Memory B cell (primary cell): ENCODE results near the gene COL19A1.

Source experiments
- ATAC-seq: fragments of 150-1000 bp; cut with Tn5 transposase; 2 replicates; pipeline ENCODE4 v1.10.0; 2021; ENCODE audit warnings: low read depth, mild to moderate bottlenecking, moderate library complexity
- DNase-seq, 2 donors: peaks; one replicate each; pipeline ENCODE4 v3.0.0; 2022; ENCODE audit warnings: low spot score in 2 of 2
- H3K27ac Mint-ChIP-seq: one replicate; pipeline ENCODE4 v1.8.0; 2022; ENCODE audit warnings: mild to moderate bottlenecking, moderate library complexity, mixed read lengths
- H3K27me3 Mint-ChIP-seq: one replicate; pipeline ENCODE4 v1.8.0; 2022; ENCODE audit warnings: mixed read lengths
- H3K36me3 Mint-ChIP-seq: one replicate; pipeline ENCODE4 v1.8.0; 2022; ENCODE audit warnings: mild to moderate bottlenecking, mixed read lengths
- H3K4me1 Mint-ChIP-seq: one replicate; pipeline ENCODE4 v1.8.0; 2022; ENCODE audit warnings: mixed read lengths
- H3K4me3 Mint-ChIP-seq: one replicate; pipeline ENCODE4 v1.8.0; 2022; ENCODE audit warnings: mild to moderate bottlenecking, moderate library complexity, mixed read lengths
- H3K9me3 Mint-ChIP-seq: one replicate; pipeline ENCODE4 v1.8.0; 2022; ENCODE audit warnings: mixed read lengths

COL19A1 gene

DNA sequence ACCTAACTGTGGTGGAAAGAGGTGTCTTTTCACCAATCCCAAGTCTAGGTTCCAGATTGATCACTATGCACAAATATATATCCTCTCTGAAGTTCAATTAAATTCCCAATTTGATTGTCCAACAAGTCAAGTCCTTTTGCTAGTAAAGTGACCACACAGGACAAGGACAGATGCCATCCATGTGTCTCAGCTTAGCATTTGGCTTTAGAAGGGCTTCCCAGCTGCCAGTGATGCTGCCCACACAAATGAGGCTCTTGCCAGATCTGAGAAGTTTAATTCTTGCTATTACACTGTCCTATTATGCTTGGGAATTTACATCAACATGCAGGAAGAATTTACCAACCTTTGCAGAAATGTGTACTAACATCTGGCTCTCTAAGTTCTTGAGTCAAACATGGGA lies 328.1 kb downstream of the COL19A1 start:
- Mint-ChIP-seq H3K36me3 (peaks cover 38% of the 10 kb centered on the region), H3K9me3 (no peaks in the 10 kb centered on the region), H3K4me3 (no peak overlapping the region), H3K4me1 (peaks cover 2% of the 10 kb centered on the region), H3K27ac (no peak overlapping the region), H3K27me3 (no peaks in the 10 kb centered on the region)
- no peak for ATAC-seq
- no peak for DNase-seq

DNA sequence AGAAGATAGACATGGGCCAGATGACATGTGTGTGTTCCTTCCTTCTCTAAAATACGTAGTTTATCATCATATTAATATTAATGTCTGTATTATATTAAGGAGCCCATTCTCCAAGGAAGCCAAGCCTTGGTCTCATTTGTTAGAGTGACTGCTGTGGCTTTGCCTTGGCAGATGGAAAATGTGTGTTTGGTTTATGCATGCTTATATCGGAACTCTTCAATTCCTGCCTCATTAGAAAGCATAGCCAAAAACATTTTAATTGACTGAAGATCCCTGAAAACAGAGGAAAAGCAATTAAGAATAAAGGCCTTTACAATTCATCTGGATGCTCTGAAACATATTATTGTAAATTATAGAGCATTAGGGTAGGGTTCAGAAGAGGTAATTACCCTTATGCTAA lies 330.2 kb downstream of the COL19A1 start:
- ATAC-seq (no peak), DNase-seq (no peak)
- Mint-ChIP-seq H3K27ac (no peak overlapping the region), H3K9me3 (no peaks in the 10 kb centered on the region), H3K4me1 (peaks cover 2% of the 10 kb centered on the region), H3K27me3 (no peaks in the 10 kb centered on the region), H3K36me3 (peaks cover 31% of the 10 kb centered on the region), H3K4me3 (no peak overlapping the region)

DNA sequence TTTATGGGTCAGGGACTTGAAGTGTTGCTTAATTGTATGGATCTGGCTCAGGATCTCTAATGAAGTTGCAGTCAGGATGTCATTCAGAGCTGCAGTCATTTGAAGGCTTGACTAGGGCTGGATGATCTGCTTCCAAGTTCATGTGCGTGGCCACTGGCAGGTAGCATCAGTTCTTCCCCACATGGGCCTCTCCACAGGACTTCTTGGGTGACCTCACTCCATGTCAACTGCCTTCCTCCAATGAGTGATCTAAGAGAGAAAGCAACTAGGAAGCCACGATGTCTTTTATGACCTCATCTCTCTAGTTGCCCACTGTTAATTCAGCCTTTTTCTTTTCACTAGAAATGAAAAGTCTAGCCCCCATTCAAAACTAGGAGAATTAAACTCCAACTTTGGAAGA lies 332.4 kb downstream of the COL19A1 start:
- Mint-ChIP-seq H3K4me1 (no peaks in the 10 kb centered on the region), H3K27me3 (no peaks in the 10 kb centered on the region), H3K27ac (no peak overlapping the region), H3K36me3 (peaks cover 18% of the 10 kb centered on the region), H3K9me3 (no peaks in the 10 kb centered on the region), H3K4me3 (no peak overlapping the region)
- DNase-seq (no peak), ATAC-seq (no peak)

DNA sequence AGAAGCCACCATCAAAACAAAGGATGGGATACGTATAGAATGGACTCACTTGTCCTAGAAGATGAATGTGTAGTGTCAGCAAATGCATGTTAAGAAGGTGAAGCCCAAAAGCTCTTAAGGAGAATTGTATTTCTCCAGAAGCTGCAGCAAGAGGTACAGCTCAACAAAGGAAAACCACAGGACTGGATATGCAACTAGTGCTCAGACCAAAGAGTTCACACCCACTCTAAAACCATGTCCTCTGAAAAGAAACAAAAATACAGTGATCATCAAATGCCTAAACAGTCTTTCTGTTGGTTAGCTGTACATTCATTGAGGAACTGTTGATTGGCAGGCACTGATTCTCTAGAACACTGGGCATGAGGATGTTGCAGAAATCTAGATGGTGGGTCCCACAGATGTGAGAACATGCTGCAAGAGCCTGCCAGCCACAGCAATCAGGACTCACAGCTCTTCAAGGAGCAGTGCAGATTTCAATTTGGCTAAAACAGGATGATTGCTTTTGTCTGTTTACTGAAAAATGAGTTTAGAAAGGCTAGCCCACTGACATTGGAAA lies 342.0 kb downstream of the COL19A1 start:
- no peaks in the 10 kb centered on the region for H3K27me3 Mint-ChIP-seq
- H3K27ac Mint-ChIP-seq, result no peak overlapping the region
- DNase-seq (no peak), ATAC-seq (no peak)
- peaks cover 10% of the 10 kb centered on the region for H3K36me3 Mint-ChIP-seq
- H3K4me1 Mint-ChIP-seq, result no peaks in the 10 kb centered on the region
- no peak overlapping the region for H3K4me3 Mint-ChIP-seq
- no peaks in the 10 kb centered on the region for H3K9me3 Mint-ChIP-seq

DNA sequence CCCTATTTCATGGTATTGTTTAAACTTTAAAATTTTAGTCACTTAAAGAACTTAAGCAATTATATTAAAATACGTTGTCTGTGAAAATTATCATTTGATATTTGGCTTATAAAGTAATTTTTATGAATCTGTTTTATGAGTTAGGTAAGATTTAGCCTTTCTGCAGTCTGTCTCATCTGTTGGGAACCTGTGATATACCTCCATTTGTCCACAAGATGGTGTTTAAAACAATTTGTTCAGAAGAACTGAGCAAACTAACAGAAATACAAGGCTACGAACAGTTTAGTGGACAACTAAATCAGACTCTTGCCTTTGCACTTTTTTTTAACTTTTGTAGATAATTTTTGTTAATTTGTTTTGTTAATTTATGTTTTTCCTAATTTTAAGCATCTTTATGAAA lies 344.1 kb downstream of the COL19A1 start:
- no peak for DNase-seq
- H3K9me3 Mint-ChIP-seq, result no peaks in the 10 kb centered on the region
- no peak for ATAC-seq
- no peak overlapping the region for H3K27ac Mint-ChIP-seq
- no peak overlapping the region for H3K4me3 Mint-ChIP-seq
- peaks cover 10% of the 10 kb centered on the region for H3K36me3 Mint-ChIP-seq
- no peaks in the 10 kb centered on the region for H3K4me1 Mint-ChIP-seq
- no peaks in the 10 kb centered on the region for H3K27me3 Mint-ChIP-seq

DNA sequence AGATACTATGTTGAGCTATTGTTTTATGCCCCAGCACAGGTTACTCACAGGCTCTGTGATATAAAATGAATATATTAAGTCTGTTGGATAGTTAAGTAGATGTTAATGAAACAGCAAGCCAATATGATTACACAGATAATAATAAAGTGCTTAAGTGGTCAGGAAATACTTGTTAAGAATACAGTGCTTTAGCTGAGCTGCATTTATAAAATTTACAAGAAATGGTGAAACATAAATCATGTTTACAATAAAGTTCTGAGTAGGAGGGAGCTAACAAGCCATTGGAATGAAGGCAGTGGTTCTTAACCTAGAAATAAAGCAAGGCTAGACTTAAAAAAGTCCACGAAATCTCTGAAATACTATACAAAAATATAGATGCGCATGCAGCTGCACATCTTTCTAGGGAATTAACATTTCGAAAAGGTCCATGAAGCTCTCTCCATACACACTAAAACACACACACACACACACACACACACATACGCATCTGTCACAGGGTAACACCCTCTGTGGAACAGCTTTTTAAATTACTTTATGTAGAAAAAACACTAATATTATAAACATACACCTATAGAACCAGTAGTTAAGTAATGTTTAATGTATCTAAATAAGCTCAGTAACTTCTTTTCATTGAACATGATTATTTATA lies 349.2 kb downstream of the COL19A1 start:
- Mint-ChIP-seq H3K36me3 (no peaks in the 10 kb centered on the region), H3K4me3 (no peak overlapping the region), H3K9me3 (no peaks in the 10 kb centered on the region), H3K27ac (no peak overlapping the region), H3K27me3 (no peaks in the 10 kb centered on the region), H3K4me1 (no peaks in the 10 kb centered on the region)
- no peak for DNase-seq
- ATAC-seq, result no peak

DNA sequence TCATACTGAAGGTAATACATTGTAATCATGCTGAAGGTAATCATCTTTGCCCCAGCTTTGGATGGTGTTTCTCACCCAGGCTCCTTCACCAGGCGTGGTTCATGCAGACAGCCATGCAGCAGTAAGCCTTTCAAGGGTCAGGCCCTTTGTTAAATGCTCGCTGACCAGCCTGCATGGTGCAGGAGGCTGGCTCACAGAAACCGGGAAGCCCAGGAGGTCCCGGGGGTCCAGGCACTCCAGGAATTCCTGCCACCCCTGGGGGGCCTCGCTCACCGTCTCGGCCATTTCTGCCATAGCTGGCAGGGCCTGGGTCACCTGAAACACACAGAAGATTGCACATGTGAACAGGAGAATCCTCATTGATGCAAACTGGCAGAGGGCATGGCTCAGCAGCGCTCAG lies 350.4 kb downstream of the COL19A1 start:
- Mint-ChIP-seq H3K36me3 (no peaks in the 10 kb centered on the region), H3K9me3 (no peaks in the 10 kb centered on the region), H3K27ac (no peak overlapping the region), H3K4me1 (peaks cover 8% of the 10 kb centered on the region), H3K27me3 (peaks cover 3% of the 10 kb centered on the region), H3K4me3 (no peak overlapping the region)
- DNase-seq (no peak), ATAC-seq (no peak)

DNA sequence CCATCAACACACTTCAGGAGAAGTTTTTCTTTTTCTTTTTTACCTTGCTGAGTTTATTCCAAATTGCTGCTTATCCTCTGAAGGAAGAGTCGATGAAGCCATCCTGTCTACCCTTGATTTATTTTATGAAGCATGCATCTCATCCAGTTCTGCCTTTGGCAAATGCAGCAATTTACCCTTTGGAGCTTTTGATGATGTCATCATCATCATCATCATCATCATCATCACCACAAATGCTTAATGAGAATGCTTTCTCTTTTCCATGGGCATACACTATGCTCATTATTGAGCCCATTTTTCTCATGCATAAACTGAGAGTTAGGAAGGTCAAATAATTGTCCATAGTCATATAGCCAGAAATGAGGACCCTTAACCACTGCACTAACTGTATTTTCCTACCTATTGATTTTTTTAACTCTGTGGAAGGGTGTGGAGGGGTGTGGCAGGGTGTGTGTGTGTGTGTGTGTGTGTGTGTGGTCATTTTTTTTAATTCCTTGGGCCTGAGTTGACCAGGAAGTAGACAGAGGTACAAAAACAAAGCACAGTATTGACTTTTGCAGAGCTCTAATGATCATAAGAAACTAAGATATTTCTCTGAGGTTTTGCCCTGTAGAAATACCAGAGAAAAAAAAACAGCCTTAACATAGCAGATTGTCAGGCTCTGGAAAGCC lies 353.7 kb downstream of the COL19A1 start:
- DNase-seq, result no peak

DNA sequence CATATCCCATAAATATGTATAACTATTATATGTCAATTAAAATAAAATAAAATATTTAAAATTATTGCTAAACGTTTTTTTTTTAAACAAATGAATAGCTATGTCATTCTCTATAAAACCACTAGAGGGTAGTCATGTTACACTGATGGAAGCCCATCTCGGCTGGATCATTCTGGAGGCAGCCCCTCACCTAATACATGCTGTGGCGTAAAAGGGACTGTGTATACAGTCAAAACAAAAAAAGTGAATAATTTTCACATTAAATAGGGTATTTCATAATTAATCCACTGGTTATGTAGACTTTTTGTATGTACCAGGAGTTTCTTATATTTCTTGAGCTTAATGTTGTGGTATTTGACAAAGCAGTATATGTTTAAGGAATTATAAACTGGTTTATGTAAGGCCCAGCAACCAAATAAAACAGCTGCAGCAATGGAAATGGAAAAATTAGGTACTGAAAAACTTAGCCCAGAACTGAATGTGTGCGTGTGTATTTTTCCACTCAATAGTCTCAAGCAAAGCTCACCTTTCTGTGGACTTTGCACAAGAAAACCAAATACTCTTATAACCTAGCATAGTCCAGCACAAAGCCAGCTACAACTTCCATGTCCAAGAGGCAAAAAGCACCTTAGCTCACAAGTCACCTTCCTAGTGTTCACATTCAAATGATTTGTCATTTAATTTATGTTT lies 354.8 kb downstream of the COL19A1 start:
- Mint-ChIP-seq H3K36me3 (no peaks in the 10 kb centered on the region), H3K9me3 (no peaks in the 10 kb centered on the region), H3K4me1 (peaks cover 9% of the 10 kb centered on the region), H3K27me3 (peaks cover 5% of the 10 kb centered on the region), H3K4me3 (no peak overlapping the region), H3K27ac (no peak overlapping the region)
- ATAC-seq (peak; percentile 53), DNase-seq (peak in 1 of 2 donors; percentile 16)

More for the DNA sequence above, 353.7 kb downstream of the COL19A1 start:
- ATAC-seq, result no peak
- H3K4me3 Mint-ChIP-seq, result no peak overlapping the region
- no peaks in the 10 kb centered on the region for H3K36me3 Mint-ChIP-seq
- no peaks in the 10 kb centered on the region for H3K9me3 Mint-ChIP-seq
- H3K4me1 Mint-ChIP-seq, result peaks cover 9% of the 10 kb centered on the region
- H3K27ac Mint-ChIP-seq, result no peak overlapping the region
- H3K27me3 Mint-ChIP-seq, result peaks cover 5% of the 10 kb centered on the region

DNA sequence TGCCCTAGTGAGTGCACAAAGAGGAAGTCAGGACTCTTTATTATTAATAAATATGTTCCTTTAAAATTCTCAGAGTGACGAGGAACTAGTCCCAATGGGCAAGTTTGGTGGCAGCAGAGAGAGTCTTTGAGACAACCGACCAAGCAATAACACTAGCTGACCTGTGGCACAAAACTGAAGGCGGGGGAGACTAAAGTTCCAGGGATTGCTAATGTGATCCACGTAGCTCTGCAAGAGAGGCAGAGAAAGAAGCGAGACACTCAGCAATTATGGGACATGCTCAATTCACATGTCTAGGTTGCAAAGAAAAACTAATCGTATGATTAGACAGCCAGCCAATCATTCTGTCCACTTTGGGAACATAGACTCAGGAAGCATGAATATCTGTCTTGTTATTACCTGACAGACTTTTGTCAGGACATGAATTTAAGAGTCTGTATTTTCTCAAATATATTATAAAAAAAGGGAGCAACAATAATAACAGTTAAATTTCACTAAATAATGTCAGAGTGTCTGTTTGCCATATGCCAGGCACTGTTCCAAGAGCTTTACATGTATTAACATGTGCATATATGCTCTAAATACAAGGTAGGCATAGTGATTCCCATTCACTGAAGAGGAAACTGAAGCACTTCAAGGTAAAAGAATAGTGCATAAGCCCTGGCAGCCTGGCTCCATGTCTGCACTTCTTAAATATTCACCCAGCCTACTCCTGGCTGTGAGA lies 355.5 kb downstream of the COL19A1 start:
- ATAC-seq (no peak), DNase-seq (no peak)
- no peak overlapping the region for H3K4me3 Mint-ChIP-seq
- H3K9me3 Mint-ChIP-seq, result no peaks in the 10 kb centered on the region
- peaks cover 9% of the 10 kb centered on the region for H3K4me1 Mint-ChIP-seq
- no peak overlapping the region for H3K27ac Mint-ChIP-seq
- no peaks in the 10 kb centered on the region for H3K36me3 Mint-ChIP-seq
- peaks cover 5% of the 10 kb centered on the region for H3K27me3 Mint-ChIP-seq

DNA sequence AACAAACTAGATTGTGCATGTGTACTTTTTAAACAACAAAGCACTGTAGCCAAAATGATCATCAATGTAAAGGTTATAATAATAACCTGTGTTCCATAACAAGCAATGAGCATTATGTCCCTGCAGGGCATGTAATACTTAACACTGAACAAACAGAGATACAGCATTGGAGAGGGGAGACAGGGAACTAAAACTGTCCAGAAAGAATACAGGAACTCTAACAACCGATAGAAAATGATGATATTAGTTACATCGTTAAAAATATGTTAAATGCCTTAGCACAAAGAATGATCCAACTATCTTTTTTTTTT lies 356.0 kb downstream of the COL19A1 start:
- Mint-ChIP-seq H3K4me3 (no peak overlapping the region), H3K36me3 (no peaks in the 10 kb centered on the region), H3K27ac (no peak overlapping the region), H3K9me3 (no peaks in the 10 kb centered on the region), H3K27me3 (peaks cover 5% of the 10 kb centered on the region), H3K4me1 (peaks cover 9% of the 10 kb centered on the region)
- DNase-seq (no peak), ATAC-seq (no peak)

DNA sequence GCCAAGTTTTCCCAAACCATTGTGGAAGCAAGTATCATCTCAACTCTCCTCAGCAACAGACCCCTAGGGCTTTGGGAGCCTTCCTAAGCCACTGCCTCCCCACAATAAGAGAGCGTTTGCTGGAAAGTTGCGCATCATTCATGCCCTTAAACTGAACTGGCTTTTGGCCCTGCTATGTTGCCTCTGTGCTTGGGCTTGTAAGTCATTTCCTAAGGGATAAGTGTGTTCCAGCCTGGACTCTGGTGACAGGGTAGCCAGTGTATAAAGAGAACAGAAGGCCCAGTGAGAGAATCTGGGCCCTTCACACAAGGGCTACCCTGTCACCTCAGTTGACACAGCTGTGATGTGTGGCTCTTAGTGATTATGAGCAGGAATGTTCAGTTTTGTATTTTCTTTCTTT lies 358.7 kb downstream of the COL19A1 start:
- DNase-seq (no peak), ATAC-seq (no peak)
- Mint-ChIP-seq H3K36me3 (no peaks in the 10 kb centered on the region), H3K27me3 (peaks cover 5% of the 10 kb centered on the region), H3K4me1 (peaks cover 9% of the 10 kb centered on the region), H3K27ac (no peak overlapping the region), H3K9me3 (no peaks in the 10 kb centered on the region), H3K4me3 (no peak overlapping the region)

DNA sequence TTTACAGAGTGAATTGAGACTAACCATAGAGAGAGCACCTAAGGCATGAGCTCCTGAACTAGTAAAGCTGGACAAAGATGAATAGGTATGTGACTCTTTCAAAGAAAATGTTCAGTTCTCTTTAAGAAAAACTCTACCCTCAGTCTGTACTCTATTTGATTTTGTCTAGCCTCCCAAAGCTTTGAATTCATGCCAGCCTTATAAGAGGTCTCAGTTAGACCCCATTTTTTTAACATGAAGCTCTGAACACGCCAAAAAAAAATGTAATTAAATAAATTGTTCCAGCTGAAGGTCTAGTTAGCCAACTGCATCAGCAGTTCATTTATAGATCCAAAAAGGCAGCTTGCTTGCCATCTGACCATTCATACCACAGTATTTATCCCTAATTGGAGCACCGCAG lies 365.0 kb downstream of the COL19A1 start:
- no peaks in the 10 kb centered on the region for H3K36me3 Mint-ChIP-seq
- H3K9me3 Mint-ChIP-seq, result no peaks in the 10 kb centered on the region
- H3K4me1 Mint-ChIP-seq, result no peaks in the 10 kb centered on the region
- ATAC-seq, result no peak
- H3K27me3 Mint-ChIP-seq, result peaks cover 2% of the 10 kb centered on the region
- H3K4me3 Mint-ChIP-seq, result no peak overlapping the region
- DNase-seq, result no peak
- H3K27ac Mint-ChIP-seq, result no peak overlapping the region
